NT2/D1 (cell line): ENCODE results near the gene CEACAM5.
"Not testable (repeated sequence)": the region's sequence is repeated elsewhere in the genome, so short reads cannot be mapped to it uniquely, and the experiment has no call there.

Experiments
- DNase-seq: peaks from one replicate; pipeline ENCODE4 v3.0.0-alpha.2; 2011; ENCODE audit warnings: low read depth, low spot score
- H3K27me3 ChIP-seq: 2 replicates; pipeline ENCODE4 v1.6.0; 2011; ENCODE audit warnings: mild to moderate bottlenecking; ENCODE audit not compliant: insufficient read length, insufficient read depth
- H3K36me3 ChIP-seq: 2 replicates; pipeline ENCODE4 v1.6.1; 2011; ENCODE audit warnings: mild to moderate bottlenecking, low read length, mixed read lengths; ENCODE audit not compliant: insufficient read depth, insufficient read length
- H3K4me1 ChIP-seq: 2 replicates; pipeline ENCODE4 v1.5.1; 2011; ENCODE audit not compliant: insufficient read depth, insufficient read length
- H3K4me3 ChIP-seq: 2 replicates; pipeline ENCODE4 v1.5.1; 2011; ENCODE audit warnings: low read depth; ENCODE audit not compliant: insufficient read length
- H3K9ac ChIP-seq: 2 replicates; pipeline ENCODE4 v1.6.0; 2011; ENCODE audit warnings: low read depth; ENCODE audit not compliant: insufficient read length
- H3K9me3 ChIP-seq: 2 replicates; pipeline ENCODE4 v1.5.1; 2011; ENCODE audit warnings: mild to moderate bottlenecking, low read length; ENCODE audit not compliant: insufficient read depth
- SUZ12 ChIP-seq: IDR thresholded peaks from 2 replicates; pipeline ENCODE4 v1.6.1; 2011; ENCODE audit not compliant: insufficient read length, insufficient read depth; ENCODE audit errors: extremely low read depth
- YY1 ChIP-seq: IDR thresholded peaks from 2 replicates; pipeline ENCODE4 v1.6.1; 2011; ENCODE audit not compliant: insufficient read length, insufficient read depth
- ZNF274 ChIP-seq: IDR thresholded peaks from 2 replicates; pipeline ENCODE4 v1.6.1; 2011; ENCODE audit warnings: mild to moderate bottlenecking, low read depth, low read length

The CEACAM5 gene

GRCh38 chr19:41745756-41746155 is 37.3 kb downstream of the CEACAM5 start:
- no peak overlapping the region for H3K4me3 ChIP-seq
- no peaks in the 10 kb centered on the region for H3K4me1 ChIP-seq
- DNase-seq = no peak

GRCh38 chr19:41746593-41747227 is 38.3 kb downstream of the CEACAM5 start:
- Histone ChIP-seq H3K4me3 (no peak overlapping the region), H3K9ac (no peak overlapping the region), H3K9me3 (no peaks in the 10 kb centered on the region), H3K36me3 (no peaks in the 10 kb centered on the region), H3K27me3 (peaks cover 46% of the 10 kb centered on the region), H3K4me1 (no peaks in the 10 kb centered on the region)
- no peak for TF ChIP-seq SUZ12
- no peak for TF ChIP-seq ZNF274
- no peak for TF ChIP-seq YY1
- DNase-seq = peak; percentile 36

More at GRCh38 chr19:41745756-41746155, 37.3 kb downstream of the CEACAM5 start:
- peaks cover 48% of the 10 kb centered on the region for H3K27me3 ChIP-seq
- no peak overlapping the region for H3K9ac ChIP-seq
- no peaks in the 10 kb centered on the region for H3K36me3 ChIP-seq
- TF ChIP-seq ZNF274 (no peak), SUZ12 (no peak), YY1 (no peak)
- H3K9me3 ChIP-seq = no peaks in the 10 kb centered on the region

GRCh38 chr19:41748012-41748411 is 39.6 kb downstream of the CEACAM5 start:
- DNase-seq = no peak
- H3K27me3 ChIP-seq = peaks cover 48% of the 10 kb centered on the region
- no peaks in the 10 kb centered on the region for H3K36me3 ChIP-seq
- H3K4me1 ChIP-seq = no peaks in the 10 kb centered on the region
- TF ChIP-seq YY1 = no peak
- TF ChIP-seq SUZ12 = no peak
- TF ChIP-seq ZNF274 = no peak
- H3K9me3 ChIP-seq = no peaks in the 10 kb centered on the region
- no peak overlapping the region for H3K4me3 ChIP-seq
- no peak overlapping the region for H3K9ac ChIP-seq

DNA sequence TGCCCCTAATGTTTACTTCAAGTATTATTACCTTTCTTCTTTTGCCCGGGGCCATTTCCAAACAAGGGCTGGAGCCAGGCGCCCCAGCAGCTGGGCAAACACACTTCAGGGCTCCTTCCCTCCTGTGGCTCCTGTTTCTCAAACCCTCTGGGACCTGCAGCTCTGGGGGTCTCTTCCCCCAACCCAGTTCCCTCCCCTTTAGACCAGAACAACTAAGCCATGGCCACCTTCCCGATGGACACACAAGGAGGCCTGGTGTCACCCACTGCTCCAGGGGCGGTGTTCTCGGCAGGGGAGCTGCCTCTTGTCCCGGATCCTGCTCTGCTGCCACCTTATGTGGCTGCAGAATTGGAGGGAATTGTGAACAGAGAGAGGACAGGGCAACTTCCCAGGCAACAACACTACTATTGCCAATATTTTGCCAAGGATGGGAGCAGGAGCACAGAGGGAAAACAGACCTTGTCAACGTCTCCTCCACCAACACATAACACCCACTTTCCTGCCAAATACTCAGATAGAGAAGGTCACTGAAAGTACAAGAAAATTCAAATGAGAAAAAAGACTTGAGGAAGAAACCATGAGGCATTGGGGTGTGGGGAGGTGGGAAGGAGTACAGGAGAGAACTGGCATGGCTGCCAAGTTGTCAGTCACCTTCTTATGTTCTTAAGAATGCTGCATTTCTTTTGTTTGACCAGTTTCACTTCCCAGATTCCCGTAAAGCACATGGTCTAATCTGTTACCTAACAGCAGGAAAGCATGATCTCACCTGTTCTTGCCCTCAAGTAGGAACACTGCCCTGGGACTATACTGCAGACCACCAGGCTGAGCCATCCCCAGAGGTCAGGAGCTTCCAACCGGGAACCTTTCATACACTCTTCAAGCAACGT is 42.1 kb downstream of the CEACAM5 start:
- not testable (repeated sequence) for H3K36me3 ChIP-seq, H3K4me3 ChIP-seq, H3K9me3 ChIP-seq, DNase-seq, H3K9ac ChIP-seq, H3K4me1 ChIP-seq
- H3K27me3 ChIP-seq = peaks cover 41% of the 10 kb centered on the region

DNA sequence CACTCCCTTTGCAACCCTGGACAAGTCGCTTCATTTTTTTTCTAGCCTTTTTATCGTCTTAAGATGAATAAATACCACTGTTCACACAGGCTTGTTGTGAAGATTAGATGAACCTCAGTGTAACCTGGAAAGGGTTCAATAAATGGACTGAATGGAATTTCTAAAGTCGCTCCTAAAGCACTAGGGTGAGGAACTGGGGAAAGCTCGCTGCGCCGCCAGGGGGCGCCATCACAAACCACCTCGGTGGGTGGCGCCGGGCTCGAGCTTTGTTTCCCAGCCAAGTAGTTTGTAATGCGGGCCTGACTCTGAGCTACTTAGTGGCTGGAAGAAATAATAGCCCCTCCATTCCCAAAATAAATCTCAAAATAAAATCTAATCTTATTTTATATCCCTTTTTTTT is 44.7 kb downstream of the CEACAM5 start:
- H3K4me1 ChIP-seq = no peaks in the 10 kb centered on the region
- peaks cover 16% of the 10 kb centered on the region for H3K27me3 ChIP-seq
- DNase-seq = peak; percentile 28
- H3K9me3 ChIP-seq = no peaks in the 10 kb centered on the region
- no peak for TF ChIP-seq ZNF274
- no peak for TF ChIP-seq SUZ12
- TF ChIP-seq YY1 = no peak
- no peaks in the 10 kb centered on the region for H3K36me3 ChIP-seq
- H3K9ac ChIP-seq = no peak overlapping the region
- no peak overlapping the region for H3K4me3 ChIP-seq

DNA sequence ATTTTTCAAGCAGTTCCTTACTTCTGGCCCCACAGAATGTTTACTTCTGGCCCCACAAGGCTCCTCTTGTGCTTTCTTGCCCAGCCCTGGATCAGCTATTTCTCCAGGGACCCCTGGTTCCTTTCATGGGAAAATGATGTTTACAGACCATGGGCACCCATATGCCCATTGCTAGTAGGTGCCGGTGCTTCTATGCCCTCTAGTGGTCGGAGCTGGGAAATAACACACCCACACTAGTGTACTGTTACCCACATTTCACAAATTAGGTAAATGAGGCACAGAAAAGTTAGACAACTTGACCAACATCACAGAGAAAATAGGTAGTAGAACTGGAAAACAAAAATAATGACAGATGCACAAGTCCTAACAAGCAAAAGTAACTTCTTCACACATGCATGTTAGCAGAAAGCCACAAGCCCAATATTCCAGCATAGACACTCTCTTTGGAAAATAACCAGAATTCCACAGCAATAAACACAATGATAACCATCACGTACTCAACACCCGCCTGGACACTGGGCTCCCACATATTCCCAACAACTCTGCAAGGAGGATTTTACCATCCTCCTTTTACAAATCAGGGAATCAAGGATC is 45.6 kb downstream of the CEACAM5 start:
- no peak overlapping the region for H3K9ac ChIP-seq
- no peak for TF ChIP-seq ZNF274
- no peak for TF ChIP-seq YY1
- no peak for TF ChIP-seq SUZ12
- DNase-seq = no peak

GRCh38 chr19:41755328-41755913 is 47.0 kb downstream of the CEACAM5 start, which contains the start of gene CEACAM6:
Gene CEACAM6, plus strand, starts transcription at chr19:41755530. Its CDS starts 109 bp downstream, at chr19:41755639.
- TF ChIP-seq SUZ12 (no peak), ZNF274 (no peak), YY1 (no peak)
- no peaks in the 10 kb centered on the region for H3K4me1 ChIP-seq
- no peaks in the 10 kb centered on the region for H3K36me3 ChIP-seq
- H3K9me3 ChIP-seq = no peaks in the 10 kb centered on the region
- H3K9ac ChIP-seq = no peak within 1 kb of the TSS
- DNase-seq = no peak
- no peak within 1 kb of the TSS for H3K4me3 ChIP-seq
- peaks cover 20% of the 10 kb centered on the region for H3K27me3 ChIP-seq

More for the DNA sequence above, 45.6 kb downstream of the CEACAM5 start:
- Histone ChIP-seq H3K9me3 (no peaks in the 10 kb centered on the region), H3K27me3 (peaks cover 16% of the 10 kb centered on the region), H3K4me3 (no peak overlapping the region), H3K4me1 (no peaks in the 10 kb centered on the region), H3K36me3 (no peaks in the 10 kb centered on the region)
